ENCODE measurements around the gene SYPL2.

SYPL2 gene

GRCh38 chr1:109483672-109484518 lies 17.5 kb downstream of the SYPL2 start, which contains the start of gene ATXN7L2:
Gene ATXN7L2 (plus strand): TSS chr1:109483905. CDS start chr1:109483954, 49 bp downstream.
- peak within 1 kb of the TSS; percentile 79 for H3K4me3 ChIP-seq (ENCODE audit: low read depth, low read length)
- TF ChIP-seq CTCF (conservative IDR thresholded peaks at IDR 0.05; ENCODE audit: low read depth, low read length), result no peak
- DNase-seq (ENCODE audit: low read depth), result peak; percentile 95

GRCh38 chr1:109484519-109484975 lies 18.2 kb downstream of the SYPL2 start:
- no peak for TF ChIP-seq CTCF (conservative IDR thresholded peaks at IDR 0.05; ENCODE audit: low read depth, low read length)
- DNase-seq (ENCODE audit: low read depth), result no peak
- peak overlapping the region; percentile 79 for H3K4me3 ChIP-seq (ENCODE audit: low read depth, low read length)

- no peak for DNase-seq (ENCODE audit: low read depth)
- H3K4me3 ChIP-seq (ENCODE audit: low read depth, low read length), result no peak overlapping the region
- TF ChIP-seq CTCF (conservative IDR thresholded peaks at IDR 0.05; ENCODE audit: low read depth, low read length), result no peak
These were observed 18.7 kb downstream of the SYPL2 start for GRCh38 chr1:109485001-109485400.

- no peak for TF ChIP-seq CTCF (conservative IDR thresholded peaks at IDR 0.05; ENCODE audit: low read depth, low read length)
- no peak overlapping the region for H3K4me3 ChIP-seq (ENCODE audit: low read depth, low read length)
- DNase-seq (ENCODE audit: low read depth), result no peak
These were observed 20.9 kb downstream of the SYPL2 start for GRCh38 chr1:109487261-109487660.

GRCh38 chr1:109488201-109488600 lies 21.9 kb downstream of the SYPL2 start:
- peak; percentile 31 for TF ChIP-seq CTCF (conservative IDR thresholded peaks at IDR 0.05; ENCODE audit: low read depth, low read length)
- DNase-seq (ENCODE audit: low read depth), result peak; percentile 17
- no peak overlapping the region for H3K4me3 ChIP-seq (ENCODE audit: low read depth, low read length)

GRCh38 chr1:109488696-109489095 lies 22.4 kb downstream of the SYPL2 start:
- TF ChIP-seq CTCF (conservative IDR thresholded peaks at IDR 0.05; ENCODE audit: low read depth, low read length), result no peak
- no peak for DNase-seq (ENCODE audit: low read depth)
- no peak overlapping the region for H3K4me3 ChIP-seq (ENCODE audit: low read depth, low read length)
